Measurements from ENCODE around the gene CTH. TPM values are rescaled to one million over a fixed set of nuclear protein-coding genes. Genes with fewer than 3 reads are reported as not detected.
"Not testable (repeated sequence)": the region's sequence is repeated elsewhere in the genome, so short reads cannot be mapped to it uniquely, and the experiment has no call there.

The CTH gene
- total and polyA plus RNA-seq, 11 donors = 0.74 to 3.9 (median 1.6) TPM

- Histone ChIP-seq H3K36me3 (peaks cover 0 to 8% (median 0%) of the 10 kb centered on the region in 9 donors), H3K4me3 (peak overlapping the region; percentile 57 to 88 (median 68)), H3K27ac (peak overlapping the region; percentile 46 to 96 (median 94)), H3K4me1 (peaks cover 0 to 25% (median 13%) of the 10 kb centered on the region in 12 donors), H3K9me3 (no peaks in the 10 kb centered on the region), H3K27me3 (no peaks in the 10 kb centered on the region)
- intact Hi-C loops (cut with DNase I) = loop anchor here in 8 of 10 donors (1.0 to 10.0 kb wide), 11 partner anchors 54 to 277 kb away; partner anchors contain the start of genes ANKRD13C (in 7 of the 8), LRRC40 (in 3 of the 8) and SRSF11 (in 3 of the 8)
- DNase-seq (no peak), ATAC-seq (peak; percentile 38 to 57 (median 44))
- WGBS, 4 donors = 1 to 2% (median 1%) methylated on average over 16 to 17 of the region's 17 CpGs
- TF ChIP-seq, protein P1, sequence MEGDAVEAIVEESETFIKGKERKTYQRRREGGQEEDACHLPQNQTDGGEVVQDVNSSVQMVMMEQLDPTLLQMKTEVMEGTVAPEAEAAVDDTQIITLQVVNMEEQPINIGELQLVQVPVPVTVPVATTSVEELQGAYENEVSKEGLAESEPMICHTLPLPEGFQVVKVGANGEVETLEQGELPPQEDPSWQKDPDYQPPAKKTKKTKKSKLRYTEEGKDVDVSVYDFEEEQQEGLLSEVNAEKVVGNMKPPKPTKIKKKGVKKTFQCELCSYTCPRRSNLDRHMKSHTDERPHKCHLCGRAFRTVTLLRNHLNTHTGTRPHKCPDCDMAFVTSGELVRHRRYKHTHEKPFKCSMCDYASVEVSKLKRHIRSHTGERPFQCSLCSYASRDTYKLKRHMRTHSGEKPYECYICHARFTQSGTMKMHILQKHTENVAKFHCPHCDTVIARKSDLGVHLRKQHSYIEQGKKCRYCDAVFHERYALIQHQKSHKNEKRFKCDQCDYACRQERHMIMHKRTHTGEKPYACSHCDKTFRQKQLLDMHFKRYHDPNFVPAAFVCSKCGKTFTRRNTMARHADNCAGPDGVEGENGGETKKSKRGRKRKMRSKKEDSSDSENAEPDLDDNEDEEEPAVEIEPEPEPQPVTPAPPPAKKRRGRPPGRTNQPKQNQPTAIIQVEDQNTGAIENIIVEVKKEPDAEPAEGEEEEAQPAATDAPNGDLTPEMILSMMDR (IDR thresholded peaks at IDR 0.05) = no peak
- no peak for TF ChIP-seq POLR2A (IDR thresholded peaks at IDR 0.05)
These were observed 334 bp downstream of the CTH start for GRCh38 chr1:70411360-70411844.

GRCh38 chr1:70415882-70416281 lies 4.8 kb downstream of the CTH start:
- Histone ChIP-seq H3K27me3 (no peaks in the 10 kb centered on the region), H3K9me3 (no peaks in the 10 kb centered on the region), H3K4me1 (peaks cover 0 to 18% (median 8%) of the 10 kb centered on the region in 12 donors), H3K36me3 (peaks cover 0 to 23% (median 0%) of the 10 kb centered on the region in 9 donors), H3K4me3 (no peak overlapping the region), H3K27ac (no peak overlapping the region)
- ATAC-seq (no peak), DNase-seq (no peak)
- intact Hi-C loops (cut with DNase I) = loop anchor here in 5 of 10 donors (10.0 kb wide), 5 partner anchors 61 to 281 kb away; partner anchors contain the start of genes LRRC40 (in 2 of the 5), ANKRD13C (in 1 of the 5) and SRSF11 (in 1 of the 5)
- WGBS, 4 donors = 65 to 75% (median 65%) methylated on average over 4 of the region's 4 CpGs
- TF ChIP-seq POLR2A (IDR thresholded peaks at IDR 0.05) = no peak
- TF ChIP-seq, protein P1 (IDR thresholded peaks at IDR 0.05) = no peak

GRCh38 chr1:70418973-70419734 lies 8.1 kb downstream of the CTH start:
- ATAC-seq = not testable (repeated sequence)
- intact Hi-C loops (cut with DNase I) = loop anchor here in 5 of 10 donors (10.0 kb wide), 5 partner anchors 64 to 284 kb away; partner anchors contain the start of genes LRRC40 (in 2 of the 5), ANKRD13C (in 1 of the 5) and SRSF11 (in 1 of the 5)
- peaks cover 0 to 45% (median 11%) of the 10 kb centered on the region in 9 donors for H3K36me3 ChIP-seq

DNA sequence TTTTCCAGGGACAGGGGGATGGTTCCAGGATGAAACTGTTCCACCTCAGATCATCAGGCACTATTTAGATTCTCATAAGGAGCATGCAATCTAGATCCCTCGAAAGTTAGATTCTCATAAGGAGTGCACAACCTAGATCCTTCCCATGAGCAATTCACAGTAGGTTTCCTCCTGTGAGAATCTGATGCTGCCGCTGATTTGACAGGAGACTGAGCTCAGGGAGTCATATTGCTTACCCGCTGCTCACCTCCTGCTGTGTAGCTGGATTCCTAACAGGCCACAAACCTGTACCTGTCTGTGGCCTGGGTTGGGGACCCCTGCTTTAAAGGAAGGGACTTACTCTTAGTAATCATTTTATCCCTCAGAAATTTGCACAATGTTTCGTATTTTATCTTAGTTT lies 9.3 kb downstream of the CTH start:
- DNase-seq (no peak), ATAC-seq (no peak)
- H3K36me3 ChIP-seq = peaks cover 0 to 51% (median 18%) of the 10 kb centered on the region in 9 donors
- no peak for TF ChIP-seq POLR2A (IDR thresholded peaks at IDR 0.05)
- TF ChIP-seq, protein P1 (IDR thresholded peaks at IDR 0.05) = no peak
- H3K4me3 ChIP-seq = no peak overlapping the region
- intact Hi-C loops (cut with DNase I) = no loop called here
- no peak overlapping the region for H3K27ac ChIP-seq
- no peaks in the 10 kb centered on the region for H3K27me3 ChIP-seq
- H3K4me1 ChIP-seq = no peaks in the 10 kb centered on the region
- no peaks in the 10 kb centered on the region for H3K9me3 ChIP-seq
- whole genome bisulfite sequencing, 4 donors = 74 to 91% (median 90%) methylated on average over 4 of the region's 4 CpGs

More at GRCh38 chr1:70418973-70419734, 8.1 kb downstream of the CTH start:
- not testable (repeated sequence) for H3K27ac ChIP-seq, DNase-seq, H3K27me3 ChIP-seq, H3K9me3 ChIP-seq, H3K4me1 ChIP-seq, H3K4me3 ChIP-seq
- 84 to 99% (median 90%) methylated on average over 4 of the region's 4 CpGs for WGBS, 4 donors
